ENCODE measurements around the gene PRTFDC1. TPM values are rescaled to one million over a fixed set of nuclear protein-coding genes. Genes with fewer than 3 reads are reported as not detected.

PRTFDC1 gene
- total RNA-seq, 1 experiment from 2014 or later, result 15.8 TPM

GRCh38 chr10:24914148-24914547, 38.3 kb downstream of the PRTFDC1 start:
- BruUV-seq (replicated peaks), result no TSS peak
- H4K20me1 ChIP-seq (ENCODE audit: insufficient read depth), result no peaks in the 10 kb centered on the region

GRCh38 chr10:24912215-24912614, 40.2 kb downstream of the PRTFDC1 start:
- no TSS peak for BruUV-seq (replicated peaks)
- no peak overlapping the region for H3K27ac ChIP-seq
- no peak for DNase-seq

More at GRCh38 chr10:24914148-24914547, 38.3 kb downstream of the PRTFDC1 start:
- Histone ChIP-seq H3K27me3 (ENCODE audit: insufficient read depth, low read depth) (no peaks in the 10 kb centered on the region), H3K4me1 (replicated peaks; ENCODE audit: insufficient read depth) (0 out of 2 replicates have a peak, but pooled peaks cover 5% of the 10 kb centered on the region), H3K27ac (no peak overlapping the region), H3K9me3 (ENCODE audit: insufficient read depth, low read depth) (no peaks in the 10 kb centered on the region), H3K79me2 (ENCODE audit: low read depth) (no peaks in the 10 kb centered on the region), H3K36me3 (ENCODE audit: low read depth) (no peaks in the 10 kb centered on the region), H3K9me2 (ENCODE audit: insufficient read depth) (no peaks in the 10 kb centered on the region), H3K4me2 (no peak overlapping the region), H2AFZ (no peak overlapping the region), H3K4me3 (no peak overlapping the region), H3F3A (ENCODE audit: insufficient read depth, low read depth) (no peaks in the 10 kb centered on the region)
- ChIA-PET CTCF (no interaction called here), POLR2A (ENCODE audit: unreplicated experiment) (no interaction called here)
- no peak for DNase-seq
- TF ChIP-seq EZH2 (IDR thresholded peaks at IDR 0.05; ENCODE audit: low read depth) (no peak), CTCF (conservative IDR thresholded peaks at IDR 0.05) (no peak)
- intact Hi-C loops (cut with micrococcal nuclease; ENCODE audit: unreplicated experiment), result no loop called here

GRCh38 chr10:24911029-24911428, 41.4 kb downstream of the PRTFDC1 start:
- no peak overlapping the region for H3K4me2 ChIP-seq
- H3K4me1 ChIP-seq (replicated peaks; ENCODE audit: insufficient read depth), result 0 out of 2 replicates have a peak, but pooled peaks cover 6% of the 10 kb centered on the region
- no peaks in the 10 kb centered on the region for H3F3A ChIP-seq (ENCODE audit: insufficient read depth, low read depth)
- no peaks in the 10 kb centered on the region for H3K79me2 ChIP-seq (ENCODE audit: low read depth)
- H3K27me3 ChIP-seq (ENCODE audit: insufficient read depth, low read depth), result no peaks in the 10 kb centered on the region
- TF ChIP-seq CTCF (conservative IDR thresholded peaks at IDR 0.05) (no peak), EZH2 (IDR thresholded peaks at IDR 0.05; ENCODE audit: low read depth) (no peak)
- DNase-seq, result no peak
- intact Hi-C loops (cut with micrococcal nuclease; ENCODE audit: unreplicated experiment), result no loop called here
- ChIA-PET CTCF (no interaction called here), POLR2A (ENCODE audit: unreplicated experiment) (no interaction called here)
- no peak overlapping the region for H2AFZ ChIP-seq
- H4K20me1 ChIP-seq (ENCODE audit: insufficient read depth), result no peaks in the 10 kb centered on the region
- no peaks in the 10 kb centered on the region for H3K9me2 ChIP-seq (ENCODE audit: insufficient read depth)
- BruUV-seq (replicated peaks), result no TSS peak
- H3K27ac ChIP-seq, result no peak overlapping the region
- no peak overlapping the region for H3K4me3 ChIP-seq
- no peaks in the 10 kb centered on the region for H3K36me3 ChIP-seq (ENCODE audit: low read depth)
- H3K9me3 ChIP-seq (ENCODE audit: insufficient read depth, low read depth), result no peaks in the 10 kb centered on the region

More at GRCh38 chr10:24912215-24912614, 40.2 kb downstream of the PRTFDC1 start:
- ChIA-PET CTCF (interaction anchor here (0.7 kb wide), 1 partner anchor 1924 kb away, joined by 4 read pairs; no protein-coding TSS in a partner anchor), POLR2A (ENCODE audit: unreplicated experiment) (no interaction called here)
- Histone ChIP-seq H3F3A (ENCODE audit: insufficient read depth, low read depth) (no peaks in the 10 kb centered on the region), H4K20me1 (ENCODE audit: insufficient read depth) (no peaks in the 10 kb centered on the region), H3K36me3 (ENCODE audit: low read depth) (no peaks in the 10 kb centered on the region), H3K4me2 (no peak overlapping the region), H2AFZ (no peak overlapping the region), H3K9me2 (ENCODE audit: insufficient read depth) (no peaks in the 10 kb centered on the region), H3K4me1 (replicated peaks; ENCODE audit: insufficient read depth) (0 out of 2 replicates have a peak, but pooled peaks cover 6% of the 10 kb centered on the region), H3K4me3 (no peak overlapping the region), H3K9me3 (ENCODE audit: insufficient read depth, low read depth) (no peaks in the 10 kb centered on the region), H3K27me3 (ENCODE audit: insufficient read depth, low read depth) (no peaks in the 10 kb centered on the region), H3K79me2 (ENCODE audit: low read depth) (no peaks in the 10 kb centered on the region)
- TF ChIP-seq CTCF (conservative IDR thresholded peaks at IDR 0.05) (no peak), EZH2 (IDR thresholded peaks at IDR 0.05; ENCODE audit: low read depth) (no peak)
- intact Hi-C loops (cut with micrococcal nuclease; ENCODE audit: unreplicated experiment), result no loop called here
